PC-3 (cell line): ENCODE results near the gene SETBP1.

ENCODE experiments used
- CTCF ChIP-seq: fragments of 300-600 bp; sonication (generic); conservative IDR thresholded peaks from 2 replicates; pipeline ENCODE4 v1.5.1; 2017; ENCODE audit warnings: antibody characterized with exemption, low read depth, mild to moderate bottlenecking, low read length
- EZH2phosphoT487 ChIP-seq: fragments of 300-600 bp; sonication (generic); IDR thresholded peaks from 2 replicates; pipeline ENCODE4 v1.6.1; 2018; ENCODE audit warnings: mild to moderate bottlenecking, antibody characterized with exemption, low read length, borderline replicate concordance

- TF ChIP-seq CTCF (no peak), EZH2phosphoT487 (no peak)
These were observed 425.7 kb downstream of the SETBP1 start for GRCh38 chr18:45106331-45106774.
